PFSK-1 (cell line): ENCODE measurements around the gene CA11.

Experiments used
- POLR2AphosphoS5 ChIP-seq: IDR thresholded peaks from 2 replicates; pipeline ENCODE4 v1.6.1; 2012; ENCODE audit warnings: low read depth, mild to moderate bottlenecking, control low read depth, low read length, moderate library complexity
- REST ChIP-seq, 2 experiments: IDR thresholded peaks; 2 replicates each; pipeline versions ENCODE4 v1.6.1 to v1.8.0; 2011 to 2012; ENCODE audit warnings: low read depth in 2 of 2, low read length in 2 of 2, control low read depth in 1 of 2, inconsistent platforms in 1 of 2, mild to moderate bottlenecking in 1 of 2, moderate library complexity in 1 of 2; ENCODE audit not compliant: insufficient read depth in 1 of 2
- SIN3A ChIP-seq: IDR thresholded peaks from 2 replicates; pipeline ENCODE4 v1.6.1; 2012; ENCODE audit warnings: mild to moderate bottlenecking, low read length, moderate library complexity, borderline replicate concordance; ENCODE audit not compliant: insufficient read depth
- TAF1 ChIP-seq: IDR thresholded peaks from 2 replicates; pipeline ENCODE4 v1.6.1; 2012; ENCODE audit warnings: low read length, control low read depth, borderline replicate concordance; ENCODE audit not compliant: insufficient read depth

GRCh38 chr19:48631225-48631624 is 14.8 kb downstream of the CA11 start:
- TF ChIP-seq SIN3A (no peak), POLR2AphosphoS5 (no peak), REST (IDR thresholded peaks at IDR 0.05; ENCODE audit: insufficient read depth in 1 of 2, low read depth in 2 of 2, low read length in 2 of 2) (no peak), TAF1 (no peak)
